HUES48 (cell line): ENCODE results near the gene SLC20A1.
A peak's percentile ranks its signal among the peaks of the same experiment; 100 is the strongest.

Source experiments
- H3K27ac ChIP-seq: one replicate; pipeline ENCODE4 v1.7.0; 2013; ENCODE audit warnings: low read depth, low read length, inconsistent platforms
- H3K27me3 ChIP-seq: 2 replicates; pipeline ENCODE4 v1.6.1; 2013; ENCODE audit warnings: mild to moderate bottlenecking, low read length; ENCODE audit not compliant: control insufficient read depth, insufficient read depth
- H3K36me3 ChIP-seq: 2 replicates; pipeline ENCODE4 v1.6.1; 2013; ENCODE audit warnings: low read length; ENCODE audit not compliant: control insufficient read depth, insufficient read depth
- H3K4me1 ChIP-seq: 2 replicates; pipeline ENCODE4 v1.6.1; 2013; ENCODE audit warnings: mild to moderate bottlenecking, low read length; ENCODE audit not compliant: control insufficient read depth, insufficient read depth
- H3K4me3 ChIP-seq: 2 replicates; pipeline ENCODE4 v1.5.1; 2013; ENCODE audit warnings: mild to moderate bottlenecking, low read depth, low read length
- H3K9ac ChIP-seq: 2 replicates; pipeline ENCODE4 v1.6.1; 2013; ENCODE audit warnings: mild to moderate bottlenecking, low read depth, low read length, moderate library complexity
- H3K9me3 ChIP-seq: 2 replicates; pipeline ENCODE4 v1.6.1; 2013; ENCODE audit warnings: low read length; ENCODE audit not compliant: control insufficient read depth, insufficient read depth

Gene SLC20A1

GRCh38 chr2:112640800-112641675 is 4.7 kb upstream of the SLC20A1 start:
- Histone ChIP-seq H3K4me1 (peaks cover 10% of the 10 kb centered on the region), H3K27me3 (peaks cover 9% of the 10 kb centered on the region; the same call in 1 of the 2 replicates), H3K9ac (no peak overlapping the region), H3K4me3 (no peak overlapping the region), H3K9me3 (no peaks in the 10 kb centered on the region), H3K36me3 (no peaks in the 10 kb centered on the region), H3K27ac (peak overlapping the region; percentile 46)

- Histone ChIP-seq H3K4me3 (no peak overlapping the region), H3K36me3 (no peaks in the 10 kb centered on the region; the same call in 1 of the 2 replicates), H3K27me3 (peaks cover 9% of the 10 kb centered on the region; the same call in 1 of the 2 replicates), H3K9me3 (no peaks in the 10 kb centered on the region), H3K27ac (no peak overlapping the region), H3K9ac (no peak overlapping the region), H3K4me1 (peaks cover 10% of the 10 kb centered on the region)
These were observed 4.0 kb upstream of the SLC20A1 start for GRCh38 chr2:112641701-112642100.

GRCh38 chr2:112642561-112642960 is 3.2 kb upstream of the SLC20A1 start:
- Histone ChIP-seq H3K4me3 (no peak overlapping the region), H3K27ac (no peak overlapping the region), H3K4me1 (peaks cover 12% of the 10 kb centered on the region), H3K9ac (no peak overlapping the region), H3K9me3 (no peaks in the 10 kb centered on the region), H3K27me3 (peaks cover 9% of the 10 kb centered on the region; the same call in 1 of the 2 replicates), H3K36me3 (peaks cover 8% of the 10 kb centered on the region)

- Histone ChIP-seq H3K9ac (no peak overlapping the region), H3K36me3 (peaks cover 12% of the 10 kb centered on the region), H3K27me3 (peaks cover 9% of the 10 kb centered on the region; the same call in 1 of the 2 replicates), H3K9me3 (no peaks in the 10 kb centered on the region), H3K4me1 (peaks cover 16% of the 10 kb centered on the region), H3K27ac (no peak overlapping the region), H3K4me3 (no peak overlapping the region)
These were observed 2.8 kb upstream of the SLC20A1 start for GRCh38 chr2:112642966-112643365.

- peaks cover 9% of the 10 kb centered on the region; the same call in 1 of the 2 replicates for H3K27me3 ChIP-seq
- H3K9me3 ChIP-seq = no peaks in the 10 kb centered on the region
- no peak overlapping the region for H3K4me3 ChIP-seq
- H3K27ac ChIP-seq = no peak overlapping the region
- H3K9ac ChIP-seq = no peak overlapping the region
- H3K4me1 ChIP-seq = peaks cover 17% of the 10 kb centered on the region
- peaks cover 18% of the 10 kb centered on the region for H3K36me3 ChIP-seq
These were observed 2.3 kb upstream of the SLC20A1 start for GRCh38 chr2:112643488-112643887.

DNA sequence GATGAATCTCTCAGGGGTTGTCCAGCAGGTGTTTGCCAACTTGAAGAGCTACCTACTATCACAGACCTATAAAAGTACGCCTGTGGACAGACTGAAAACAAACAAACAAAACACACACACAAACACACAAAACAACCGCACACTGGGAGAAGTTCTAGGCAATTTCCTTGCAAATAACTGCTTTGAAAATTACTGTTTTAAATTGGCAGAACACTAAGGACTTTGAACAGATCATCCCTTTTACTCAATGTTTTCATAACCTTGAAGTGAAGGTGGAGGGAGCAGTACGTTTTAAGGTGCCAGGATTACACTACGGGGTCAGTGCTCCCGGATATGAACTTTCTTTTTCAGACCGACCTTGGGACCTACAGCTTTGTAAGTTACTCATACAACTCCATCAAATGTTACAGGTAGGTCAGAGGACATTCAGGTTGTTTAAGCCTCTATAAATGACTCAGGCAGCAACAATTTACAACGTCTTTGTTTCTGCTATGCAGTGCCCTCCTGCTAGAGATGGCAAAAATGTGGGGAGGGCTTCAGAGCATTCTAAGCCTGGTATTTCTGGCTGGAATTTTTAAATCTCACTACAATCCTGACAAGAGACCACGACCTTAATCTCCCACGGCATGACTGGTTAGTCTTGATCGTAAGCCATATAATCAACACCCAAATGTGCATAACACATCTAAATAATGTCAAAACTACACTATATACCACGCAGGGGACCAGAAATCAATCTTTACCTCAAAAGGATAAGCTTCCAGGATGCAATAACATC is 1.4 kb upstream of the SLC20A1 start:
- peak overlapping the region; percentile 91 for H3K27ac ChIP-seq
- peaks cover 9% of the 10 kb centered on the region; the same call in 1 of the 2 replicates for H3K27me3 ChIP-seq
- H3K4me1 ChIP-seq = peaks cover 17% of the 10 kb centered on the region
- peak overlapping the region; percentile 62; the same call in 1 of the 2 replicates for H3K9ac ChIP-seq
- H3K36me3 ChIP-seq = peaks cover 26% of the 10 kb centered on the region
- no peaks in the 10 kb centered on the region for H3K9me3 ChIP-seq
- peak overlapping the region; percentile 94 for H3K4me3 ChIP-seq

DNA sequence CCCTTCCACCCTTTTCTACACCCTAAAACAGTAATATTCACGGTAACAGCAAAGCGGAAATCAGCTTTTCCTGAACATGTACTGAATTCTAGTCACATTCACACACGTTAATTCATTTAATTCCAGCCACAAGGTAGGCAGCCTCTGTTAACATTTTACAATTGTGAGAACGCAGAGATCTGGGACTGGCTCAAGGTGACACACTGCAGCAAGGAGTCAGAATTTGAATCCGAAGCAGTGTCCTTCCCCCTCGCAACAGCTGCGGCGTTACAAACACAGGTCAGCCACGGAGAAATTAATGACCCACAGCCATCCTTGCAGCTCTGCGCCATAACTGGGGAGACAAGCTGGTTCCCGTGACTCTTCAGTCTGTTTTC is 818 bp upstream of the SLC20A1 start:
- peaks cover 32% of the 10 kb centered on the region for H3K36me3 ChIP-seq
- H3K27ac ChIP-seq = peak overlapping the region; percentile 91
- H3K9me3 ChIP-seq = no peaks in the 10 kb centered on the region
- H3K4me3 ChIP-seq = peak overlapping the region; percentile 94
- peaks cover 17% of the 10 kb centered on the region for H3K4me1 ChIP-seq
- peak overlapping the region; percentile 62 for H3K9ac ChIP-seq
- H3K27me3 ChIP-seq = peaks cover 9% of the 10 kb centered on the region; the same call in 1 of the 2 replicates

GRCh38 chr2:112646102-112646719 is 472 bp downstream of the SLC20A1 start:
- Histone ChIP-seq H3K27me3 (peaks cover 9% of the 10 kb centered on the region; the same call in 1 of the 2 replicates), H3K9me3 (no peaks in the 10 kb centered on the region), H3K36me3 (peaks cover 43% of the 10 kb centered on the region), H3K4me1 (peaks cover 17% of the 10 kb centered on the region), H3K27ac (peak overlapping the region; percentile 91), H3K4me3 (peak overlapping the region; percentile 94), H3K9ac (peak overlapping the region; percentile 97)

- peak overlapping the region; percentile 97; the same call in 1 of the 2 replicates for H3K9ac ChIP-seq
- H3K36me3 ChIP-seq = peaks cover 52% of the 10 kb centered on the region
- H3K27ac ChIP-seq = no peak overlapping the region
These were observed 1.3 kb downstream of the SLC20A1 start for GRCh38 chr2:112646791-112647689.

GRCh38 chr2:112648081-112648480 is 2.3 kb downstream of the SLC20A1 start:
- peaks cover 62% of the 10 kb centered on the region for H3K36me3 ChIP-seq
- no peak overlapping the region for H3K9ac ChIP-seq
- peak overlapping the region; percentile 94; the same call in 1 of the 2 replicates for H3K4me3 ChIP-seq

More at GRCh38 chr2:112646791-112647689, 1.3 kb downstream of the SLC20A1 start:
- Histone ChIP-seq H3K9me3 (no peaks in the 10 kb centered on the region), H3K4me3 (peak overlapping the region; percentile 94), H3K27me3 (peaks cover 9% of the 10 kb centered on the region; the same call in 1 of the 2 replicates), H3K4me1 (peaks cover 17% of the 10 kb centered on the region)

More at GRCh38 chr2:112648081-112648480, 2.3 kb downstream of the SLC20A1 start:
- Histone ChIP-seq H3K9me3 (no peaks in the 10 kb centered on the region), H3K27ac (no peak overlapping the region), H3K4me1 (peaks cover 17% of the 10 kb centered on the region), H3K27me3 (peaks cover 9% of the 10 kb centered on the region; the same call in 1 of the 2 replicates)
